CD4-positive, alpha-beta T cell treated with Interleukin-17A for 1 hour (primary cell): ENCODE data around the gene PTPRH.

ENCODE experiments used
- DNase-seq: peaks from one replicate; pipeline ENCODE4 v3.0.0-alpha.2; 2020

Gene PTPRH

GRCh38 chr19:55224038-55224665 is 14.9 kb upstream of the PTPRH start:
- DNase-seq: no peak

GRCh38 chr19:55223291-55224037 is 14.2 kb upstream of the PTPRH start:
- no peak for DNase-seq

- DNase-seq: no peak
Observed at GRCh38 chr19:55220525-55220924, 11.2 kb upstream of the PTPRH start.

- peak; percentile 31 for DNase-seq
Observed at GRCh38 chr19:55216461-55217198, 7.3 kb upstream of the PTPRH start.

GRCh38 chr19:55213547-55213946 is 4.2 kb upstream of the PTPRH start:
- DNase-seq: no peak

- DNase-seq: peak; percentile 52
Observed at GRCh38 chr19:55212447-55212846, 3.1 kb upstream of the PTPRH start.

- no peak for DNase-seq
Observed at GRCh38 chr19:55209693-55210472, 582 bp upstream of the PTPRH start.

- DNase-seq: peak; percentile 8
Observed at GRCh38 chr19:55206664-55207500, 2.4 kb downstream of the PTPRH start.

GRCh38 chr19:55202199-55202598 is 7.1 kb downstream of the PTPRH start:
- DNase-seq: peak; percentile 20

GRCh38 chr19:55199620-55200204 is 9.6 kb downstream of the PTPRH start:
- no peak for DNase-seq

- no peak for DNase-seq
Observed at GRCh38 chr19:55198651-55199050, 10.7 kb downstream of the PTPRH start.

GRCh38 chr19:55197528-55197927 is 11.8 kb downstream of the PTPRH start:
- DNase-seq: no peak

GRCh38 chr19:55196803-55197202 is 12.5 kb downstream of the PTPRH start:
- DNase-seq: no peak

- no peak for DNase-seq
Observed at GRCh38 chr19:55193481-55193880, 15.8 kb downstream of the PTPRH start.

- DNase-seq: no peak
Observed at GRCh38 chr19:55189403-55189835, 19.9 kb downstream of the PTPRH start.

GRCh38 chr19:55188625-55189024 is 20.7 kb downstream of the PTPRH start:
- DNase-seq: no peak

GRCh38 chr19:55186080-55186479 is 23.2 kb downstream of the PTPRH start:
- no peak for DNase-seq

- DNase-seq: no peak
Observed at GRCh38 chr19:55181740-55182139, 27.6 kb downstream of the PTPRH start.

GRCh38 chr19:55179606-55180484 is 29.5 kb downstream of the PTPRH start, which contains the start of gene SYT5:
SYT5 (minus strand) TSS chr19:55180289; CDS start chr19:55179041, 1,248 bp downstream.
- DNase-seq: peak; percentile 63
